ENCODE measurements around the gene GDI2.

Gene GDI2

GRCh38 chr10:5744849-5745248 lies 68.4 kb downstream of the GDI2 start:
- H3K27me3 ChIP-seq (ENCODE audit: control insufficient read depth in 1 of 2, insufficient read depth in 2 of 2, low read length in 2 of 2), result no peaks in the 10 kb centered on the region
- no peaks in the 10 kb centered on the region for H3K9me3 ChIP-seq (ENCODE audit: control insufficient read depth in 2 of 2, low read length in 2 of 2)
- H3K9ac ChIP-seq (ENCODE audit: low read length in 2 of 2), result no peak overlapping the region
- H3K36me3 ChIP-seq (ENCODE audit: control insufficient read depth in 2 of 2, insufficient read depth in 2 of 2, low read length in 2 of 2), result peaks cover 33 to 38% of the 10 kb centered on the region in 2 donors
- no peak overlapping the region for H3K4me3 ChIP-seq (ENCODE audit: low read length in 2 of 2)
- H3K4me1 ChIP-seq (ENCODE audit: control insufficient read depth, insufficient read depth, low read length), result no peaks in the 10 kb centered on the region
- no peak overlapping the region for H3K27ac ChIP-seq (ENCODE audit: low read length)

- H3K4me1 ChIP-seq (ENCODE audit: control insufficient read depth, insufficient read depth, low read length), result no peaks in the 10 kb centered on the region
- no peaks in the 10 kb centered on the region for H3K9me3 ChIP-seq (ENCODE audit: control insufficient read depth in 2 of 2, low read length in 2 of 2)
- H3K27me3 ChIP-seq (ENCODE audit: control insufficient read depth in 1 of 2, insufficient read depth in 2 of 2, low read length in 2 of 2), result no peaks in the 10 kb centered on the region
- no peak overlapping the region for H3K4me3 ChIP-seq (ENCODE audit: low read length in 2 of 2)
- H3K27ac ChIP-seq (ENCODE audit: low read length), result no peak overlapping the region
- H3K36me3 ChIP-seq (ENCODE audit: control insufficient read depth in 2 of 2, insufficient read depth in 2 of 2, low read length in 2 of 2), result peaks cover 33 to 42% of the 10 kb centered on the region in 2 donors
- H3K9ac ChIP-seq (ENCODE audit: low read length in 2 of 2), result no peak overlapping the region
Measured at GRCh38 chr10:5743736-5744135, 69.5 kb downstream of the GDI2 start.

GRCh38 chr10:5742116-5742515 lies 71.1 kb downstream of the GDI2 start:
- Histone ChIP-seq H3K27me3 (ENCODE audit: control insufficient read depth in 1 of 2, insufficient read depth in 2 of 2, low read length in 2 of 2) (no peaks in the 10 kb centered on the region), H3K9ac (ENCODE audit: low read length in 2 of 2) (no peak overlapping the region), H3K9me3 (ENCODE audit: control insufficient read depth in 2 of 2, low read length in 2 of 2) (no peaks in the 10 kb centered on the region), H3K4me3 (ENCODE audit: low read length in 2 of 2) (no peak overlapping the region), H3K27ac (ENCODE audit: low read length) (no peak overlapping the region), H3K36me3 (ENCODE audit: control insufficient read depth in 2 of 2, insufficient read depth in 2 of 2, low read length in 2 of 2) (peaks cover 21 to 32% of the 10 kb centered on the region in 2 donors), H3K4me1 (ENCODE audit: control insufficient read depth, insufficient read depth, low read length) (no peaks in the 10 kb centered on the region)

- H3K9me3 ChIP-seq (ENCODE audit: control insufficient read depth in 2 of 2, low read length in 2 of 2), result no peaks in the 10 kb centered on the region
- peaks cover 12 to 25% of the 10 kb centered on the region in 2 donors for H3K36me3 ChIP-seq (ENCODE audit: control insufficient read depth in 2 of 2, insufficient read depth in 2 of 2, low read length in 2 of 2)
- H3K9ac ChIP-seq (ENCODE audit: low read length in 2 of 2), result no peak overlapping the region
- H3K4me3 ChIP-seq (ENCODE audit: low read length in 2 of 2), result no peak overlapping the region
- H3K27ac ChIP-seq (ENCODE audit: low read length), result no peak overlapping the region
- no peaks in the 10 kb centered on the region for H3K27me3 ChIP-seq (ENCODE audit: control insufficient read depth in 1 of 2, insufficient read depth in 2 of 2, low read length in 2 of 2)
- H3K4me1 ChIP-seq (ENCODE audit: control insufficient read depth, insufficient read depth, low read length), result no peaks in the 10 kb centered on the region
Measured at GRCh38 chr10:5741276-5741675, 72.0 kb downstream of the GDI2 start.

GRCh38 chr10:5738427-5738826 lies 74.8 kb downstream of the GDI2 start:
- Histone ChIP-seq H3K36me3 (ENCODE audit: control insufficient read depth in 2 of 2, insufficient read depth in 2 of 2, low read length in 2 of 2) (peaks cover 5 to 18% of the 10 kb centered on the region in 2 donors), H3K27ac (ENCODE audit: low read length) (no peak overlapping the region), H3K9me3 (ENCODE audit: control insufficient read depth in 2 of 2, low read length in 2 of 2) (no peaks in the 10 kb centered on the region)

GRCh38 chr10:5737352-5737751 lies 75.9 kb downstream of the GDI2 start:
- no peak overlapping the region for H3K9ac ChIP-seq (ENCODE audit: low read length in 2 of 2)
- H3K4me3 ChIP-seq (ENCODE audit: low read length in 2 of 2), result no peak overlapping the region
- no peaks in the 10 kb centered on the region for H3K4me1 ChIP-seq (ENCODE audit: control insufficient read depth, insufficient read depth, low read length)
- no peak overlapping the region for H3K27ac ChIP-seq (ENCODE audit: low read length)
- no peaks in the 10 kb centered on the region for H3K9me3 ChIP-seq (ENCODE audit: control insufficient read depth in 2 of 2, low read length in 2 of 2)
- peaks cover 5 to 17% of the 10 kb centered on the region in 2 donors for H3K36me3 ChIP-seq (ENCODE audit: control insufficient read depth in 2 of 2, insufficient read depth in 2 of 2, low read length in 2 of 2)
- H3K27me3 ChIP-seq (ENCODE audit: control insufficient read depth in 1 of 2, insufficient read depth in 2 of 2, low read length in 2 of 2), result no peaks in the 10 kb centered on the region

More at GRCh38 chr10:5738427-5738826, 74.8 kb downstream of the GDI2 start:
- H3K4me3 ChIP-seq (ENCODE audit: low read length in 2 of 2), result no peak overlapping the region
- no peaks in the 10 kb centered on the region for H3K4me1 ChIP-seq (ENCODE audit: control insufficient read depth, insufficient read depth, low read length)
- H3K9ac ChIP-seq (ENCODE audit: low read length in 2 of 2), result no peak overlapping the region
- H3K27me3 ChIP-seq (ENCODE audit: control insufficient read depth in 1 of 2, insufficient read depth in 2 of 2, low read length in 2 of 2), result no peaks in the 10 kb centered on the region

- H3K27me3 ChIP-seq (ENCODE audit: control insufficient read depth in 1 of 2, insufficient read depth in 2 of 2, low read length in 2 of 2), result no peaks in the 10 kb centered on the region
- H3K4me3 ChIP-seq (ENCODE audit: low read length in 2 of 2), result no peak overlapping the region
- no peak overlapping the region for H3K27ac ChIP-seq (ENCODE audit: low read length)
- peaks cover 9 to 15% of the 10 kb centered on the region in 2 donors for H3K36me3 ChIP-seq (ENCODE audit: control insufficient read depth in 2 of 2, insufficient read depth in 2 of 2, low read length in 2 of 2)
- H3K9ac ChIP-seq (ENCODE audit: low read length in 2 of 2), result no peak overlapping the region
- H3K9me3 ChIP-seq (ENCODE audit: control insufficient read depth in 2 of 2, low read length in 2 of 2), result no peaks in the 10 kb centered on the region
- no peaks in the 10 kb centered on the region for H3K4me1 ChIP-seq (ENCODE audit: control insufficient read depth, insufficient read depth, low read length)
Measured at GRCh38 chr10:5736591-5736990, 76.6 kb downstream of the GDI2 start.

- no peaks in the 10 kb centered on the region for H3K27me3 ChIP-seq (ENCODE audit: control insufficient read depth in 1 of 2, insufficient read depth in 2 of 2, low read length in 2 of 2)
- no peak overlapping the region for H3K4me3 ChIP-seq (ENCODE audit: low read length in 2 of 2)
- H3K9me3 ChIP-seq (ENCODE audit: control insufficient read depth in 2 of 2, low read length in 2 of 2), result no peaks in the 10 kb centered on the region
- peaks cover 19% of the 10 kb centered on the region in 2 donors for H3K36me3 ChIP-seq (ENCODE audit: control insufficient read depth in 2 of 2, insufficient read depth in 2 of 2, low read length in 2 of 2)
- no peak overlapping the region for H3K27ac ChIP-seq (ENCODE audit: low read length)
- H3K4me1 ChIP-seq (ENCODE audit: control insufficient read depth, insufficient read depth, low read length), result no peaks in the 10 kb centered on the region
- H3K9ac ChIP-seq (ENCODE audit: low read length in 2 of 2), result no peak overlapping the region
Measured at GRCh38 chr10:5735119-5735518, 78.1 kb downstream of the GDI2 start.

- no peaks in the 10 kb centered on the region for H3K27me3 ChIP-seq (ENCODE audit: control insufficient read depth in 1 of 2, insufficient read depth in 2 of 2, low read length in 2 of 2)
- no peak overlapping the region for H3K4me3 ChIP-seq (ENCODE audit: low read length in 2 of 2)
- peaks cover 13 to 18% of the 10 kb centered on the region in 2 donors for H3K36me3 ChIP-seq (ENCODE audit: control insufficient read depth in 2 of 2, insufficient read depth in 2 of 2, low read length in 2 of 2)
- no peak overlapping the region for H3K27ac ChIP-seq (ENCODE audit: low read length)
- no peaks in the 10 kb centered on the region for H3K4me1 ChIP-seq (ENCODE audit: control insufficient read depth, insufficient read depth, low read length)
- no peak overlapping the region for H3K9ac ChIP-seq (ENCODE audit: low read length in 2 of 2)
- H3K9me3 ChIP-seq (ENCODE audit: control insufficient read depth in 2 of 2, low read length in 2 of 2), result no peaks in the 10 kb centered on the region
Measured at GRCh38 chr10:5732141-5732540, 81.1 kb downstream of the GDI2 start.

- Histone ChIP-seq H3K36me3 (ENCODE audit: control insufficient read depth in 2 of 2, insufficient read depth in 2 of 2, low read length in 2 of 2) (peaks cover 17 to 23% of the 10 kb centered on the region in 2 donors), H3K4me3 (ENCODE audit: low read length in 2 of 2) (no peak overlapping the region), H3K9ac (ENCODE audit: low read length in 2 of 2) (no peak overlapping the region), H3K27ac (ENCODE audit: low read length) (no peak overlapping the region), H3K27me3 (ENCODE audit: control insufficient read depth in 1 of 2, insufficient read depth in 2 of 2, low read length in 2 of 2) (no peaks in the 10 kb centered on the region), H3K4me1 (ENCODE audit: control insufficient read depth, insufficient read depth, low read length) (no peaks in the 10 kb centered on the region), H3K9me3 (ENCODE audit: control insufficient read depth in 2 of 2, low read length in 2 of 2) (no peaks in the 10 kb centered on the region)
Measured at GRCh38 chr10:5731559-5731958, 81.7 kb downstream of the GDI2 start.

- H3K36me3 ChIP-seq (ENCODE audit: control insufficient read depth in 2 of 2, insufficient read depth in 2 of 2, low read length in 2 of 2), result peaks cover 17 to 23% of the 10 kb centered on the region in 2 donors
- H3K27me3 ChIP-seq (ENCODE audit: control insufficient read depth in 1 of 2, insufficient read depth in 2 of 2, low read length in 2 of 2), result no peaks in the 10 kb centered on the region
- no peaks in the 10 kb centered on the region for H3K4me1 ChIP-seq (ENCODE audit: control insufficient read depth, insufficient read depth, low read length)
- H3K27ac ChIP-seq (ENCODE audit: low read length), result no peak overlapping the region
- H3K9ac ChIP-seq (ENCODE audit: low read length in 2 of 2), result no peak overlapping the region
- no peaks in the 10 kb centered on the region for H3K9me3 ChIP-seq (ENCODE audit: control insufficient read depth in 2 of 2, low read length in 2 of 2)
- H3K4me3 ChIP-seq (ENCODE audit: low read length in 2 of 2), result no peak overlapping the region
Measured at GRCh38 chr10:5730766-5731165, 82.5 kb downstream of the GDI2 start.
